ENCODE results near the gene PTK7.
"Not testable (repeated sequence)": the region's sequence is repeated elsewhere in the genome, so short reads cannot be mapped to it uniquely, and the experiment has no call there.

The PTK7 gene

DNA sequence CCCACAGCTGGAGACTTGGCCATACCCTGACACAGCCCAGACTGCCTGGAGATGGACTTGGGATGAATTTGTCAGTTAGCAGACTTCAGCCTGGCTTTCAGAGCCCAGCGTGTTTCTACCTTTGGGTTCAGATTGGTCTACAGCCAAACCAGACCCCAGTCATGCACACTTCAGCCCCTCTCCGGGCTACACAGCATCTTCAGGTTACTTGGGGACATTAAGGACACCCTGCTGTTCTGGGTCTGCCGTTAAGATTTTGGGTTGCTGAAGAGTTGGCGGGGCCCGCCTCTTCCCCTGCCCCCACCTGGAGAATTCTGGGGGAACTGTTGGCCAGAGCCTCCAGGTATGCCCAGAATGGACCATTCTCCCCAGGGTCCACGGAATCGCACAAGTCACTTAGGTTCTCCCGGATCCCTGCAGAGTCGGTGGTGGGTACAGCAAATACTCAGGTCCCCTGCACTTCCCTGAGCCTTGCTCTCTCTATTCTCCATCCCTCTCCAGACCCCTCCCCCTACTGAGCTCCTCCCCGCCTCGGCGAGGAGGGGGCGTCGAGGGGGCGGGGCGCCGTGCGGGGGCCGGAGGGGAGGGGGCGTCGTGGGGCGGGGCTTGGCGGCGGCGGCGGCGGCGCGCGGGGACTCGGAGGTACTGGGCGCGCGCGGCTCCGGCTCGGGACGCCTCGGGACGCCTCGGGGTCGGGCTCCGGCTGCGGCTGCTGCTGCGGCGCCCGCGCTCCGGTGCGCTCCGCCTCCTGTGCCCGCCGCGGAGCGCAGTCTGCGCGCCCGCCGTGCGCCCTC is at the start of gene PTK7:
TSS of gene PTK7 (plus strand) at position 645 of the 794 bp plus-strand sequence. CDS start 175 bp downstream, outside the sequence.
- FAIRE-seq = no peak

DNA sequence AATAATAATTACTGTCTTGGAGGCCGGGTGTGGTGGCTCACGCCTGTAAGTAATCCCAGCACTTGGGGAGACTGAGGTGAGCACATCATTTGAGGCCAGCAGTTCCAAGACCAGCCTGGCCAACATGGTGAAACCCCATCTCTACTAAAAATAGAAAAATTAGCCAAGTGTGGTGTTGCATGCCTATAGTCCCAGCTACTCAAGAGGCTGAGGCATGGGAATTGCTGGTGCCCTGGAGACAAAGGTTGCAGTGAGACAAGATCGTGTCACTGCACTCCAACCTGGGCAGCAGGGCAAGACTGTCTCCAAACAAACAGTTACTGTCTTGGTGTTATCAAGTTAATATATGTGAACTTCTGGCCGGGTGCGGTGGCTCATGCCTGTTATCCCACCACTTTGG is 49.7 kb upstream of the PTK7 start:
- no peak for FAIRE-seq

- no peak for FAIRE-seq
Observed at GRCh38 chr6:43029120-43029519, 47.0 kb upstream of the PTK7 start.

GRCh38 chr6:43032326-43032725 is 43.8 kb upstream of the PTK7 start:
- FAIRE-seq = no peak

- no peak for FAIRE-seq
Observed at GRCh38 chr6:43033496-43034189, 42.5 kb upstream of the PTK7 start.

DNA sequence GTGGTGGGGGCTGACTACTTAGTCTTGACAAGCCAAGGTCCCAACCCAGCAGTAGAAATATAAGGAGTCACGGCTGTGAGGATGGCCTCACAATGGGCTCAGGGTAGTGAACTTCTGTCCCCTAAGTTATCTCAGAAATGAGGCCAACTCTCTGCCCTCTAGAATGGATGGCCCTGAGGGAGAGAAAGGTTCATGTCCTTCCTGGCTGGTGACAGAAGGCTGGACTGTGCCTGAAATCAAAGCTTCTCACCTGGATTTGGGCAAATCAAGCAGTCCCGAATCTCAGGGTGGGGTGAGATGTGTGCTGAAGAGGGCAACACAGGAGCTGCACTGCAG is 42.0 kb upstream of the PTK7 start:
- FAIRE-seq = no peak

DNA sequence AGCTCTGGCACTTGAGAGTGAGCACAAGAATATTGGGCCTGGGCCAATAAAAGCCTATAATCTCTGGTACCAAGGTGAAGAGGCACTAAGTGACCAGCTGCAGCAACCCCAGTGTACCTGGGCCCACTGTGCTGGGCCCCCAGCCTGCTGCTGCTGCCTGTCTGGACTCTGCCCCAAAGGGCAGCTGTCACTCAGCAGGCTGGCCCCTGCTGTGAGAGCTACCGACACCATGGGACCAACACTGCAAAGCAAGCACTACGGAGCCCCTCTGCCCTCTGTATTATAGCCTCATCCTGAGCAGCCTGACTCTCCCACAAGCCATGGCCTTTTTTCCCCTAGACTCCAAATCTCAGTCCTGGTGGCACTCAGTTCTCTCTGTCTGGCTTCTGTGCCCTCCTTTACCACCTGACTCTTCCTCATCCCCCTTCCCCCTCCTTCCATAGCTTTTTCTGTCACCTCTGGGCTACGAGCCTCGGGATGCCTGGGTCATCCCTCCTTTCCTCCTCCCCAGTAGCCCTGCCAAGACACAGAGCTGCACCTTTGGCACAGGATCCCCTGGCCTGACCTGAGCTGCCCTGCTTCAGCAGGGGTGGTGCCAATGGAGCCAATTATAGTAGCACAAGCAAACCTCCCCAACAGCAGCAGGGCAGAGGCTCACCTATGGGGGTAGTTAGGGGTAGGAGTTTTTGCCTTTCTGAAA is 40.5 kb upstream of the PTK7 start:
- FAIRE-seq = no peak

- FAIRE-seq = no peak
Observed at GRCh38 chr6:43036712-43037111, 39.4 kb upstream of the PTK7 start.

DNA sequence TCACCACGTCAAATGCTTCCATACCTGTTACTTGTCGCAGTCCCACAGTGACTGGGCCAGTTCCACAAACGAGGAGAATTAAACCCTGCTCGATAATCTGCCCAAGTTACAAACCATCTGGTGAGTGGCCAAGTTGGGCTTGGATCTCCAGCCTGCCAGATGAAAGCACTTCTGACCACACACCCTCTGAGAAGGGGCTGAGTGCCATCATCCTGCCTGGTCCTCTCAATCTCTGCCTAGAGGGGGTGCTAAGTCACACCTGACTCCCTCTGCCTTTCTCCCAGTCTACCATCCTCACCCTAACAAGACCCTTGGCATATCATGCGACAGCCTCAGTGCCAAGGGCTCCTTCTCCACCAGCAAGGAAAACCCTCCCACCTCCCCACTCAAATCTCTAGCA is 38.9 kb upstream of the PTK7 start:
- no peak for FAIRE-seq

DNA sequence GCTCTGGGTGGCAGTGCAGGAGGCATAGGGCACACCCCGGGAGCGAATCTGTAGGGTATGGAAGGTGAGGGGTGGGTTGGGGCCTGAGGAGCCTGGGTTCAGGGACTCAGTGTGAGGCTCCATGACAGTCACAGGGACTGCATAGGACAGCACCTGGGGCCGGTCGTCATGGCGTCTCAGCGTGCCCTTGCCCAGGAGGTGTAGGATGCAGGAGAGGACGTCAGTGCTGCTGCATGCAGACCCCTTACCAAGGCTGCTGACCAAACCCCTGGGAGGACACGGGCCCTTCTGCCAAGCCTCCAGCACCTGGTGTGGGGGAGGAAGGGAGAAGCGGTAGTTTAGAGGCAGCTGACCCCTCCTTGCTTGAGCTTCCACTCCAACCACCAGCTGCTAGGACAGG is 38.4 kb upstream of the PTK7 start:
- no peak for FAIRE-seq

DNA sequence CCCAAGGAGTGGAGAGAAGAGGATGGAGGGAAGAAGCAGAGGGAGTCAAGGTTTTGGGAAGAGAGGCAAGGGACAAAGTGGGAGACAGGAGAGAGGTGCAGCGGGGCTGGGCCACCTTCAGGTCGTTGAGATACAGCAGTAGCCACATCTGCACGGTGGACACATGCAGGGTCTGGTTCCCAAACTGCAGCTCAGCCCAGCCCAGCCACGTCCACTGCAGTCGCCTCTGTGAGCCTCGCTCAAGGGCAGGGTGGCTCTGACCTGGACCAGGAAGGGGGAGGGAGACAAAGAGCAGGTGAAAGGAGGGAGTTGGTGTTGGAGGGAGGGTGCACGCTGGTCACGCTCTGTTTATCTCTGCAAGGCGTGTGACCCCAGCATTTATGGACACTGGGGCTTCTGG is 37.4 kb upstream of the PTK7 start:
- FAIRE-seq = no peak

DNA sequence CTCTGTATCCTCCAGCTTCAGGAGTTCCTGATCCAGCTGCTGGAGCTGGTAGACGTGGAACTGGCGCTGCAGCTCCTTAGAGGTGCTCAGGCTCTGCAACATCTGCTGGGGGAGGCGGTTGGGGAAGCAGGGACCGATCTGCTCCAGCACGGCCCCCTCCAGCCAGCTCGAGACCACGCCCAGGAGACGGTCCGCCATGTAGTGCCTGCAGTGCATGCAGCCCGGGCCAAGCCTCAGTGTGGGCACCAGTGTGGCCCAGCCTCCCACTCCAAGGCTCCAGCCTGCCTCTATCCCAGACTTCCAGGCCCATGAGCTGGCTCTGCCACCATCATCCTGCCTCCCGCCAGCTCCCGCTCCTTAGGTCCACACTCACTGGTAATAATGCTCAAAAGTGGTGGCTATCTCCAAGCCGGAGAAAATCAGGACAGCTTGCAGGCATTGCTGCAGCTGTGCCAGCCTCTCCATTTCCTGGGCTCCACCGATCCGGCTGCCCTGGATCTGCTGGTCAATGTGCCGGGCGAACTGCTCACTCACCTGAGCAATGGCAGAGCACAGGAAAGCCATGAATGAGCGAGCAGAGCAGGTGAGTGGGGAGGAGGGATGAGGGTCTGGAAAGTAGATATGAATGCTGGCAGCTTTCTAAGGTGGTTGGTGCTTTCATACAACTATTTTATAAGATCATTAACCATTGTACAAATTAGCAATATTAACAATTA is 35.4 kb upstream of the PTK7 start:
- no peak for FAIRE-seq

- not testable (repeated sequence) for FAIRE-seq
Observed at GRCh38 chr6:43041475-43041874, 34.6 kb upstream of the PTK7 start.

DNA sequence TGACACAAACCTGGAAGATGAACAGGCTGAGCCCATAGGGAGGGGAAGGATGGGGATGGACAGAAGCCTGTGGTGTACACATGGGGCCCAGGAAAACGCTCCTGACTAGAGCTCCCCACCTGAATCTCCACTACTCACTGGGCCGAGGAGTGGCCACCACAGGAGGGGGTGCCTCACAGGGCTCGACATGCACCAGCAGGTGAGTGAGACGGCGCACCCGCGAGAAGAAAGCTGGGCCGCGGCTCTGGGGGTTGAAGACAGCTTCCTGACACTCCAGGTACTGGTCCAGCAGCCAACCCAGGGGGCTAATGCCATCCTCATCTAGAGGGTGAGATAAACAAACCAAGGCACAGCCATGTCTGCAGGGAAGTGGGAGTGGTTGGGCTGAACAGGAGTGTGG is 32.8 kb upstream of the PTK7 start:
- no peak for FAIRE-seq

DNA sequence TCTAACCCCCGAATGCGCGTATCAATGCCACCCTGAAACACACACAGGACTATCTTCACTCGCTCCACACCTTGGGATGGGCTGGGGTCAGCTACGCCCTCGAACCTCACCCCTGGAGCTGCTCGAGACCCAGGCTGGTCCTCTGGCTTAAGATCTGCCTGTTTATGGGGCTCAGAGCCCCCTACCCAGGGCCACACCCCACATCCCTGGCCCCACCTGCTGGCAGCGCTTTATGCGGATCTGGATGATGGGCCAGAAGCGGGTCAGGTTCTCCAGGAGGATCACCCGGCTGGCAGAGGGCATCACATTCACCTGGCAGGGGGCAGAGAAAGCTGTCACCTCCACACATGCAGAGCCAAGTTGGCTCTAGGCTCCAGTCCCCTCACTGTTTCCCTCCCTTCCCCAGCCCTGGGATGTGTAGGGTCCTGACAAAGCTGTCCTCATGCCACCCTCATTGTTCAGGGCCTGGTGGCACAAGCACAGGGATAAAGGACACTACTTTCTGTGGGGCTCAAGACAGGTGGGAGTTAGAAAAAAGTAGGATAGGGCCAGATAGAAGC is 30.7 kb upstream of the PTK7 start:
- no peak for FAIRE-seq

GRCh38 chr6:43047998-43048397 is 28.1 kb upstream of the PTK7 start:
- FAIRE-seq = no peak

GRCh38 chr6:43050981-43051380 is 25.1 kb upstream of the PTK7 start:
- no peak for FAIRE-seq

GRCh38 chr6:43052225-43052841 is 23.8 kb upstream of the PTK7 start:
- FAIRE-seq = no peak

DNA sequence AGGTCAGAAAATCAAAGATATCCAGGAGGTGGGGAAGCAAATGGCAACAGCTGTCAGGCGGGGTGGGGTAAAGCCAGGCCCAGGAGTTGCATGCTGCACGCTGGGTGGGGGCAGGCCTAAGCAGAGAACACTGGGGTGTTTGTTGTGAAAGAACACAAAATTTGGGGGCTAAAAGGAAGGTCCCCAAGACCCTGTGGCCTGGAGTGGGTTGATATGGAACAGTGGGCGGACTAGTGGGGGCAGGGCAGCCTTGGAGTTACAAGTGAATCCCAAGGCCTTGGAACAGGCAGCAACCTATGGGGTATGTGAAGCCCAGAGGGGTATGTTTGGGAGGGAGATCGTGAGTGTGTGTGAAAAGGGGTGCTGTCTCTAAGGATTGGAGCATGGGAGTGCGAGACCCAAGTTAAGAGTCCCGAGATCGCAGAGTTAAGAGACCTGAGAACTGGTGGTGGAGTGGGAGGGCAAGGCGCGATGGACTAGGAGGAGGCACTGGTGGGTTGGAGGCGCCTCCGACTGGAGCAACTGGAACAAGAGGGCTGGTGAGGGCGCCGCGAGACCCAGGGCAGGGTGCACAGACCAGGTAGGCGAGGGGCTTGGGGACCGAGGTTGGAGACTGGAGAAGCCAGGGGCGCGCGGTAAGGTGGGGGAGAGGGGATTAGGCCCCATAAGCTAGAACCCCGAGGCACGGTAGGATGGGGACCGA is 23.1 kb upstream of the PTK7 start:
- FAIRE-seq = no peak

GRCh38 chr6:43053545-43054205 is 22.4 kb upstream of the PTK7 start, which contains the start of gene CUL7:
TSS of gene CUL7 (minus strand) at chr6:43053851. CDS start at chr6:43052788, 1,063 bp downstream.
- FAIRE-seq = peak; percentile 67

All from TTC549 (cell line).